GM18870 (cell line): Measurements from ENCODE around the gene CORIN.
"Not testable (repeated sequence)": the region's sequence is repeated elsewhere in the genome, so short reads cannot be mapped to it uniquely, and the experiment has no call there.

ENCODE experiments used
- ATAC-seq: cut with Tn5 transposase; IDR thresholded peaks from one replicate; pipeline ENCODE4 v1.9.1; 2021; ENCODE audit warnings: moderate library complexity; ENCODE audit not compliant: unreplicated experiment

CORIN gene

GRCh38 chr4:47771020-47771419, 66.8 kb downstream of the CORIN start:
- no peak for ATAC-seq

DNA sequence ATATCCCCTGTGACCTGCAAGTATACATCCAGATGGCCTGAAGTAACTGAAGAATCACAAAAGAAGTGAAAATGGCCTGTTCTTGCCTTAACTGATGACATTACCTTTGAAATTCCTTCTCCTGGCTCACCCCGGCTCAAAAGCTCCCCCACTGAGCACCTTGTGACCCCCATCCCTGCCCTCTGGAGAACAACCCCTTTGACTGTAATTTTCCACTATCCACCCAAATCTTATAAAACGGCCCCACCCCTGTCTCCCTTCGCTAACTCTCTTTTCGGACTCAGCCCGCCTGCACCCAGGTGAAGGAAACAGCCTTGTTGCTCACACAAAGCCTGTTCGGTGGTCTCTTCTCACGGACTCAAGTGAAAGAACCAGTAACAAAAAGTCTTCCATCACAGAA, 69.9 kb downstream of the CORIN start:
- not testable (repeated sequence) for ATAC-seq

- no peak for ATAC-seq
Observed at GRCh38 chr4:47763279-47763678, 74.6 kb downstream of the CORIN start.

GRCh38 chr4:47762376-47763266, 75.2 kb downstream of the CORIN start:
- ATAC-seq: no peak

DNA sequence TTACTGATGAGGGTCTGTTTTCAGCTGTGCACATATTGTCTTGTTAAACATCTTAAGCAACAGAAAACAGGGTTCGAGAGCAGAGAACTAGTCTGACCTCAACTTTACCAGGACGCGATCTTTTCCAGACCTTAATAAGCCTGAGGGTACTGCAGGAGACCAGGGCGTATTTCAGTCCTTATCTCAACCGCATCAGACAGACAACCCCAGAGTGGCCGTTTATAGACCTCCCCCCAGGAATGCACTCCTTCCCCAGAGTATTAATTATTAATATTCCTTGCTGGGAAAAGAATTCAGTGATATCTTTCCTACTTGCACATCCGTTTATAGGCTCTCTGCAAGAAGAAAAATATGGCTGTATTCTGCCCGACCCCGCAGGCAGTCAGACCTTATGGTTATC, 84.6 kb downstream of the CORIN start:
- ATAC-seq: not testable (repeated sequence)

GRCh38 chr4:47752214-47752613, 85.7 kb downstream of the CORIN start:
- ATAC-seq: no peak

- no peak for ATAC-seq
Observed at GRCh38 chr4:47750788-47751187, 87.1 kb downstream of the CORIN start.

GRCh38 chr4:47749858-47750257, 88.0 kb downstream of the CORIN start:
- ATAC-seq: no peak

- ATAC-seq: no peak
Observed at GRCh38 chr4:47749060-47749459, 88.8 kb downstream of the CORIN start.

GRCh38 chr4:47747846-47748494, 89.9 kb downstream of the CORIN start:
- no peak for ATAC-seq

GRCh38 chr4:47747211-47747610, 90.7 kb downstream of the CORIN start:
- ATAC-seq: no peak

GRCh38 chr4:47746122-47746521, 91.7 kb downstream of the CORIN start:
- no peak for ATAC-seq

DNA sequence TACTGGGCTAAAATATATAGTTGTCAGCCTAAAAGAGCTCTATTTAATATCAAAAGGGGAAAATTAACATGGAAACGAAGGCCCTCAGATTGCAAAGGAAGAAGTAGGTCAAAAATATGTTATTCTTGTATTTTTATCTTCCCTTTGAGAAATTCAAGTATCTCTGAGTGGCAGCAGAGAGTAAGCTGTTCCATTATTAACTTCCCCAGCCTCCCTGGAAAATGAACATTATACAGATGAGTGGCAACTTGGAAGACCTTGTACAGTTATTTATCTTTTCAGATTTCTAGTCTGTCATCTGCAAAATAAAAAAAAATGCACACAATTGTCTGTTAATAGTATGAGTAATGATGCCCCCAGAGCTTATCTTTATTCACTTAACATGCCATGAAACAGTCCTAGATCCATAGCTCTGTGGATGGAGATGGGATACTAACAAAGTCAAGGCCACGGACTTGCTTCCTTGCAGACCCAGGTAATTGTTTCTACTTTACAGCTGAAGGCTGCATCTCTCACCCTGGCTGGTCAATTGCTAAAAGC, 93.0 kb downstream of the CORIN start:
- ATAC-seq: no peak

GRCh38 chr4:47744253-47744652, 93.6 kb downstream of the CORIN start:
- no peak for ATAC-seq

DNA sequence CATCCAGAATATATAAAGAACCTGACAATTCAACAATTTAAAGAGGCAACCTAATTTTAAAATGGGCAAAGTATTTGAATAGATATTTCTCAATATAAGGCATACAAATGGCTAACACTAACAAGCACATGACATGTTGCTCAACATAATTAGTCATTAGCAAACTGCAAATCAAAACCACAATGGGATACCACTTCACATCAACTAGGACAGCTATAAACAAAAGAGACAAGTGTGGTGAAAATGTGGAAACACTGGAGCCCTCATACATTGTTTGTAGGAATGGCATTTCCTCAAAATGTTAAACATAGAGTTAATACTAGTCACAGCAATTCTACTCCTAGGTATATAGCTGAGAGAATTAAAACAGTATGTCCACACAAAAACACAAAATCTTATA, 96.7 kb downstream of the CORIN start:
- no peak for ATAC-seq

DNA sequence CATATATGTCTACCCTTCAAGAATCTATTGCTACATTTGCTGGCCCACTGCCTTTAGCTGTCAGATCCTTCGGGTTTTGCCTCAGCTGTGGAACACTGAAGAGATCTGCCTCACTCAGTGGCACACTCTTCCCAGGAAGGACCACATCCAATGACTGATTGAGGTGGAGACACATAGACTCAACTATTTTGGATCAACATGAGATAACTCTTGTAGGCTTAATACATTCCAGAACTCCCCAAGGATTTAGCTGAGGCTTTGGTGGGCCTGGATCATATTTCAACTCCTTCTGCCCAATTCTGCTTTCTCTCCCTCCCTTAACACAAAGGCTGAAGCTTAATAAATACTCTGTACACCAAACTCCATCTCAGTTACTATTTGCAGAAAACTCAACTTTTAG, 100.5 kb downstream of the CORIN start:
- no peak for ATAC-seq

DNA sequence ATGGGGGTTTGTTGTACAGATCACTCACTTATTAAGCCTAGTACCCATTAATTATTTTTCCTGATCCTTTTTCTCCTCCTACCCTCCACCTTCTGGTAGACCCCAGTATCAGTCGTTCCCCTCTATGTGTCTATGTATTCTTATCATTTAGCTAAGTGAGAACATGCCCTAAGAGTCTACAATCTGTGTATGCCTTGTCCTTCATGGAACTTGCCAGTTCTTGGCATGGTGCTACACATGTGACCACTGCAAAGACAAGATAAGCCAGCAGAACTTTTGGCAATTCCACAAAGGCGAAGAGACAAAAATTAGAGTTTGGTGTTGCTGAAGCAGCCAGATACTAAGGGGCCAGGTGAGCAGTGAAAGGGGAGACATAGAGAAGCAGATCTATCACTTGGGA, 101.3 kb downstream of the CORIN start:
- no peak for ATAC-seq

- ATAC-seq: no peak
Observed at GRCh38 chr4:47736146-47736545, 101.7 kb downstream of the CORIN start.

DNA sequence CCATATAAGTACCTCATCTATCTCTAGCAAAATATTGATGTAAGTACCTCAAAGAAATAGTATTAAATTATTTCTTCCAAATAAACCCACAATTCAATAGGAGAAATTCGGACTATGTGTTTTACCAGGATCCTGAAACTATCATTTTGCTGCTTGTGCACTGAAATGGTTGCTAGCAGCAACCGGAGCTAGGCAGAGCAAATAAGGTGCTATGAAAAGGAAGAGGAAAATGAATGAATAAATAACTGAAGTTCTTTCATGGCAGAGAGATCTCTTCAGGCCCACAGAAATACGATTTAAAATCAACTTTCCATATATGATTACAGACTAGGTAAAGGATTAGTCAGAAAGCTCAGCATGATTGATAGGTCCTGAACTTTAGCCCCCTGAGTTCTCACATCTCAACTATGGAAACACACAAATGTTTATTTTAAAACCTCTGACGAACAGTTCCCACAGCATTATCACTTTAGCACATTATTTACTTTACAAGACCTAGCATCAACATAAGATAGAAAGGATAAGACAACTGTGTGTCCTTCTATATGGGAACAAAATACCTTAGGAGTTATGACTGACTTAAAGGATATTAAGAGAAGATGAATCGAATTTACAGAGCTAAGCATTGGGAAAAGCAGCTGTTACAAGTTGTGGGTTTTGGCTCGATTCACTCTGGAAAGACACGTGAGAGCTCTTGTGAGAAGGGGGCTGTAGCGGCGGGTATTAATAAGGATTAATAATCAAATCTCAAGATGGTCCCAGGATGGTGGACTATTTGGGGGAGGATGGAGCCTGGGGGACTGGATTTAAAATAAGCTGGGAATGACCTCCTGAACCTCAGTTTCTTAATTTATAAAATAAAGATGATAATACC, 104.3 kb downstream of the CORIN start:
- no peak for ATAC-seq

DNA sequence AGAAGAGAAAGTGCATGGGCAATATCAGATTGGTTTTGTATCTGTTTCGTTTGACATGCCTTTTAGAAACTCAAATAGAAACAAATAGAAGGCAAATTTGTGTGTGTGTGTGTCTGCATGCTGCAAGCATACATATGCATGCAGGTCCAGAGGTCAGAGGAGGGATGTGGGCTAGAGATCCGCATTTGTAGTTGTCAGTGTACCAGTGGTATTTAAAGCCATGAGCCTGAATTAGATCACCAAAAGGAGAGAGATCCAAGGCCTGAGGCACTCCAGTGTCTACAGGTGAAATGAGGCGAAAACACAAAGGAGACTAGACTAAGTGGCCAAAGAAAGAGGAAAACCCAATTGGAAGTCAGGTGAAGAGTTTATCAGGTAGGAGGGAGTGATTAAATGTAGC, 106.7 kb downstream of the CORIN start:
- no peak for ATAC-seq

- no peak for ATAC-seq
Observed at GRCh38 chr4:47729131-47729680, 108.7 kb downstream of the CORIN start.
